HG02970 (cell line): ENCODE measurements around the gene CHN2.

Experiments used
- ATAC-seq: cut with Tn5 transposase; IDR thresholded peaks from one replicate; pipeline ENCODE4 v1.9.1; 2021; ENCODE audit warnings: mild to moderate bottlenecking, moderate library complexity, moderate number of reproducible peaks; ENCODE audit not compliant: unreplicated experiment, low FRiP score

Gene CHN2

GRCh38 chr7:29480934-29481651 lies 286.5 kb downstream of the CHN2 start:
- ATAC-seq = no peak

GRCh38 chr7:29482056-29482455 lies 287.5 kb downstream of the CHN2 start:
- ATAC-seq = no peak

- no peak for ATAC-seq
These were observed 288.9 kb downstream of the CHN2 start for GRCh38 chr7:29483219-29484104.

GRCh38 chr7:29484280-29484679 lies 289.7 kb downstream of the CHN2 start:
- ATAC-seq = no peak

- ATAC-seq = no peak
These were observed 291.0 kb downstream of the CHN2 start for GRCh38 chr7:29485339-29486190.

- ATAC-seq = no peak
These were observed 291.7 kb downstream of the CHN2 start for GRCh38 chr7:29486191-29486700.

- no peak for ATAC-seq
These were observed 292.8 kb downstream of the CHN2 start for GRCh38 chr7:29487424-29487823.

- no peak for ATAC-seq
These were observed 293.8 kb downstream of the CHN2 start for GRCh38 chr7:29488203-29488970.

GRCh38 chr7:29488977-29489376 lies 294.4 kb downstream of the CHN2 start:
- no peak for ATAC-seq

- ATAC-seq = no peak
These were observed 295.6 kb downstream of the CHN2 start for GRCh38 chr7:29490094-29490607.

GRCh38 chr7:29494350-29494749 lies 299.8 kb downstream of the CHN2 start:
- ATAC-seq = no peak

GRCh38 chr7:29495653-29496052 lies 301.1 kb downstream of the CHN2 start:
- ATAC-seq = no peak

- no peak for ATAC-seq
These were observed 301.9 kb downstream of the CHN2 start for GRCh38 chr7:29496355-29497020.

GRCh38 chr7:29499932-29500331 lies 305.4 kb downstream of the CHN2 start:
- ATAC-seq = no peak

GRCh38 chr7:29500719-29501118 lies 306.1 kb downstream of the CHN2 start:
- no peak for ATAC-seq

GRCh38 chr7:29502133-29502532 lies 307.6 kb downstream of the CHN2 start:
- ATAC-seq = no peak

GRCh38 chr7:29505931-29506330 lies 311.4 kb downstream of the CHN2 start:
- no peak for ATAC-seq

- ATAC-seq = no peak
These were observed 314.0 kb downstream of the CHN2 start for GRCh38 chr7:29508608-29509007.

GRCh38 chr7:29510028-29510427 lies 315.5 kb downstream of the CHN2 start:
- no peak for ATAC-seq
